ENCODE measurements around the gene GLMP. TPM values are rescaled to one million over a fixed set of nuclear protein-coding genes. Genes with fewer than 3 reads are reported as not detected.

Gene GLMP
- total RNA-seq, 4 donors from 2014 or later = 27.0 to 47.8 (median 37.5) TPM

GRCh38 chr1:156258859-156259258 lies 36.6 kb downstream of the GLMP start:
- peaks cover 65 to 100% (median 96%) of the 10 kb centered on the region in 4 donors for H3K36me3 ChIP-seq
- TF ChIP-seq POLR2AphosphoS5 (IDR thresholded peaks at IDR 0.05) (no peak), POLR2A (IDR thresholded peaks at IDR 0.05; ENCODE audit: low read depth) (no peak), EP300 (IDR thresholded peaks at IDR 0.05) (no peak)
- TF ChIP-seq, protein P1, sequence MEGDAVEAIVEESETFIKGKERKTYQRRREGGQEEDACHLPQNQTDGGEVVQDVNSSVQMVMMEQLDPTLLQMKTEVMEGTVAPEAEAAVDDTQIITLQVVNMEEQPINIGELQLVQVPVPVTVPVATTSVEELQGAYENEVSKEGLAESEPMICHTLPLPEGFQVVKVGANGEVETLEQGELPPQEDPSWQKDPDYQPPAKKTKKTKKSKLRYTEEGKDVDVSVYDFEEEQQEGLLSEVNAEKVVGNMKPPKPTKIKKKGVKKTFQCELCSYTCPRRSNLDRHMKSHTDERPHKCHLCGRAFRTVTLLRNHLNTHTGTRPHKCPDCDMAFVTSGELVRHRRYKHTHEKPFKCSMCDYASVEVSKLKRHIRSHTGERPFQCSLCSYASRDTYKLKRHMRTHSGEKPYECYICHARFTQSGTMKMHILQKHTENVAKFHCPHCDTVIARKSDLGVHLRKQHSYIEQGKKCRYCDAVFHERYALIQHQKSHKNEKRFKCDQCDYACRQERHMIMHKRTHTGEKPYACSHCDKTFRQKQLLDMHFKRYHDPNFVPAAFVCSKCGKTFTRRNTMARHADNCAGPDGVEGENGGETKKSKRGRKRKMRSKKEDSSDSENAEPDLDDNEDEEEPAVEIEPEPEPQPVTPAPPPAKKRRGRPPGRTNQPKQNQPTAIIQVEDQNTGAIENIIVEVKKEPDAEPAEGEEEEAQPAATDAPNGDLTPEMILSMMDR (IDR thresholded peaks at IDR 0.05) = no peak
- no peak overlapping the region for H3K4me3 ChIP-seq
- no peaks in the 10 kb centered on the region for H3K27me3 ChIP-seq
- H3K27ac ChIP-seq (replicated peaks in 1 of 4) = no peak overlapping the region
- DNase-seq (ENCODE audit: extremely low spot score) = no peak
- intact Hi-C loops (cut with DNase I) = no loop called here
- no peaks in the 10 kb centered on the region for H3K9me3 ChIP-seq
- WGBS = 91% methylated on average over 8 of the region's 8 CpGs
- peaks cover 0 to 9% (median 0%) of the 10 kb centered on the region in 4 donors for H3K4me1 ChIP-seq

GRCh38 chr1:156257711-156258110 lies 37.8 kb downstream of the GLMP start:
- TF ChIP-seq POLR2AphosphoS5 (IDR thresholded peaks at IDR 0.05) (no peak), EP300 (IDR thresholded peaks at IDR 0.05) (no peak), POLR2A (IDR thresholded peaks at IDR 0.05; ENCODE audit: low read depth) (no peak)
- TF ChIP-seq, protein P1 (IDR thresholded peaks at IDR 0.05) = no peak
- intact Hi-C loops (cut with DNase I) = no loop called here
- WGBS = 80% methylated on average over 2 of the region's 2 CpGs
- H3K4me1 ChIP-seq = peaks cover 0 to 3% (median 0%) of the 10 kb centered on the region in 4 donors
- no peaks in the 10 kb centered on the region for H3K9me3 ChIP-seq
- no peak overlapping the region for H3K27ac ChIP-seq (replicated peaks in 1 of 4)
- H3K4me3 ChIP-seq = no peak overlapping the region
- DNase-seq (ENCODE audit: extremely low spot score) = no peak
- H3K27me3 ChIP-seq = no peaks in the 10 kb centered on the region
- H3K36me3 ChIP-seq = peaks cover 75 to 100% (median 97%) of the 10 kb centered on the region in 4 donors

DNA sequence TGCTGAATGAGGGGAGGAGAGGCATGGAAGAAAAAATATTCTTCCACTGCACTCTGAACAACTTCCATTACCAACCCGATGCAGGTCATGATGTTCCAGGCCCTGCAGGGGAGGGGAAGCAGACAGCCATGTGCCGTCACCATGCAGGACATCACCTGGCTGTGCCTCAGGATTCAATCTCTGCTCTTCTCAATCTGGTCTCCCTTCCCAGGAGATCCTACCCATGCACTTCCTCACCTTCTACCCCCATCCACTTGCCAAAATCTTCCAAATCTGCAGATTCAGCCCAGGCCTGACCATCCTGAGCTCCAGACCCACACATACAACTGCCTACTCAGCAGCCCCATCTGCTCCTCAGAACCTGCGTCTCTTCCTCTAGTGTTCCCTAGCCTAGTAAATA lies 41.8 kb downstream of the GLMP start:
- Histone ChIP-seq H3K36me3 (peaks cover 64 to 97% (median 94%) of the 10 kb centered on the region in 4 donors), H3K27me3 (no peaks in the 10 kb centered on the region), H3K4me1 (peaks cover 0 to 11% (median 4%) of the 10 kb centered on the region in 4 donors), H3K4me3 (no peak overlapping the region), H3K9me3 (no peaks in the 10 kb centered on the region), H3K27ac (replicated peaks in 1 of 4) (no peak overlapping the region)
- DNase-seq (ENCODE audit: extremely low spot score) = no peak
- 87% methylated on average over 3 of the region's 3 CpGs for WGBS
- intact Hi-C loops (cut with DNase I) = no loop called here
- no peak for TF ChIP-seq POLR2AphosphoS5 (IDR thresholded peaks at IDR 0.05)
- TF ChIP-seq, protein P1 (IDR thresholded peaks at IDR 0.05) = no peak
- no peak for TF ChIP-seq EP300 (IDR thresholded peaks at IDR 0.05)
- TF ChIP-seq POLR2A (IDR thresholded peaks at IDR 0.05; ENCODE audit: low read depth) = no peak

DNA sequence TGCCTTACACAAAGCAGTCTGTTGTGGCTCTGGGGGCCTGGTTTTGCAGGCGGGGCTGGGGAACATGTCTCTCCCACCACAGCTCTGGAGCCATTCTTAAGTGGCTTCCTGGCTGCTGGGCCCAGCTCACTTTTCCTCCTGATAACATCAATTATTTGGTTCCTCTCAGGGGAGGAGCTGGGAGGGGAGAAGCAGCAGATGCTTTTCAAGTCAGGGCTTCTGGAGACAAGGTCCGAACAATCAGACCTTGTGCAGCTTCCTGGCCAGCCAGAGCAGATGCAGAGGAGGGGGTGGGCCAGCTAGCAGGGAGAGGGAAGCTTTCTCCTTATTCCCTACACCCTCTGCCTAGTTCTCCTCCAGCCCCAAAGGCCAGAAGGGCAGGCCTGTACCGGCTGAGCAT lies 44.0 kb downstream of the GLMP start:
- TF ChIP-seq, protein P1 (IDR thresholded peaks at IDR 0.05) = no peak
- no peak for TF ChIP-seq EP300 (IDR thresholded peaks at IDR 0.05)
- TF ChIP-seq POLR2AphosphoS5 (IDR thresholded peaks at IDR 0.05) = no peak
- no peak for TF ChIP-seq POLR2A (IDR thresholded peaks at IDR 0.05; ENCODE audit: low read depth)
- no peak overlapping the region for H3K4me3 ChIP-seq
- intact Hi-C loops (cut with DNase I) = no loop called here
- DNase-seq (ENCODE audit: extremely low spot score) = no peak
- no peak overlapping the region for H3K27ac ChIP-seq (replicated peaks in 1 of 4)
- peaks cover 17 to 26% (median 22%) of the 10 kb centered on the region in 4 donors for H3K4me1 ChIP-seq
- H3K9me3 ChIP-seq = no peaks in the 10 kb centered on the region
- WGBS = 36% methylated on average over 3 of the region's 3 CpGs
- H3K36me3 ChIP-seq = peaks cover 48 to 76% (median 73%) of the 10 kb centered on the region in 4 donors
- H3K27me3 ChIP-seq = peaks cover 0 to 5% (median 0%) of the 10 kb centered on the region in 4 donors

GRCh38 chr1:156249593-156249992 lies 45.9 kb downstream of the GLMP start:
- DNase-seq (ENCODE audit: extremely low spot score) = no peak
- intact Hi-C loops (cut with DNase I) = no loop called here
- peaks cover 0 to 24% (median 8%) of the 10 kb centered on the region in 4 donors for H3K27me3 ChIP-seq
- H3K36me3 ChIP-seq = peaks cover 36 to 56% (median 54%) of the 10 kb centered on the region in 4 donors
- 74% methylated on average over 4 of the region's 5 CpGs for WGBS
- no peak for TF ChIP-seq EP300 (IDR thresholded peaks at IDR 0.05)
- TF ChIP-seq POLR2AphosphoS5 (IDR thresholded peaks at IDR 0.05) = no peak
- TF ChIP-seq POLR2A (IDR thresholded peaks at IDR 0.05; ENCODE audit: low read depth) = no peak
- TF ChIP-seq, protein P1 (IDR thresholded peaks at IDR 0.05) = no peak
- no peak overlapping the region for H3K27ac ChIP-seq (replicated peaks in 1 of 4)
- H3K4me1 ChIP-seq = peaks cover 30 to 42% (median 39%) of the 10 kb centered on the region in 4 donors
- no peak overlapping the region for H3K4me3 ChIP-seq
- no peaks in the 10 kb centered on the region for H3K9me3 ChIP-seq
